Breast epithelium (tissue), 4 donors: ENCODE measurements around the gene AQP6. TPM values are rescaled to one million over a fixed set of nuclear protein-coding genes. Genes with fewer than 3 reads are reported as not detected.
"Not testable (repeated sequence)": the region's sequence is repeated elsewhere in the genome, so short reads cannot be mapped to it uniquely, and the experiment has no call there.

Source experiments
- DNase-seq, 2 donors: peaks; one replicate each; pipeline ENCODE4 v3.0.0-alpha.2; 2019; ENCODE audit warnings: low spot score in 2 of 2
- H3K27ac ChIP-seq, 2 donors: fragments of 200-600 bp; sonication (generic) in 1 of 2; one replicate each; pipeline ENCODE4 v1.5.1; 2016 to 2019; ENCODE audit warnings: mild to moderate bottlenecking in 1 of 2
- H3K27me3 ChIP-seq, 2 donors: fragments of 200-600 bp; sonication (generic) in 1 of 2; one replicate each; pipeline versions ENCODE4 v1.5.1 to v1.6.0; 2017 to 2019; ENCODE audit warnings: control low read depth in 1 of 2, mild to moderate bottlenecking in 1 of 2
- H3K36me3 ChIP-seq: fragments of 200-600 bp; one replicate; pipeline ENCODE4 v1.5.1; 2019
- H3K4me1 ChIP-seq, 2 donors: fragments of 200-600 bp; sonication (generic); one replicate each; pipeline ENCODE4 v1.5.1; 2016 to 2019; ENCODE audit warnings: control low read depth in 1 of 2
- H3K4me3 ChIP-seq, 3 donors: fragments of 200-600 bp; sonication (generic); 1 replicate in 2 of 3; 2 replicates in 1 of 3; pipeline ENCODE4 v1.5.1; 2016 to 2019; ENCODE audit warnings: mild to moderate bottlenecking in 3 of 3, moderate library complexity in 2 of 3
- H3K9me3 ChIP-seq, 2 donors: fragments of 200-600 bp; sonication (generic) in 1 of 2; one replicate each; pipeline ENCODE4 v1.5.1; 2016 to 2019; ENCODE audit warnings: control low read depth in 1 of 2
- CTCF ChIP-seq, 3 donors: fragments of 450-650 bp; IDR thresholded peaks; one replicate each; pipeline ENCODE4 v1.5.1; 2016 to 2017; ENCODE audit warnings: antibody characterized with exemption in 3 of 3, mild to moderate bottlenecking in 3 of 3, moderate library complexity in 3 of 3
- POLR2A ChIP-seq: fragments of 450-650 bp; IDR thresholded peaks from one replicate; pipeline ENCODE4 v1.6.1; 2016; ENCODE audit warnings: antibody characterized with exemption, mild to moderate bottlenecking, moderate library complexity
- POLR2AphosphoS5 ChIP-seq, 3 donors: sonication (generic); formaldehyde crosslinking; IDR thresholded peaks; one replicate each; pipeline ENCODE4 v1.6.1; 2017; ENCODE audit warnings: antibody characterized with exemption in 3 of 3
- intact Hi-C: fragments of 100-400 bp; cut with DNase I; formaldehyde crosslinking; loops from one replicate; pipeline ENCODE4 v1.15.1; 2023; ENCODE audit warnings: low total_unique reads
- total RNA-seq, 3 donors: library from RNA; depleted of rRNA; stranded (reverse); fragments of >200 nt; gene quantifications; one replicate each; pipeline ENCODE4 v1.1.0, GENCODE V29; 2016

The AQP6 gene
- total RNA-seq, 3 donors from 2014 or later: 0.16 TPM; not detected in 2

- no peak for DNase-seq
- intact Hi-C loops: no loop called here
- no peaks in the 10 kb centered on the region for H3K4me1 ChIP-seq
Measured at GRCh38 chr12:49982246-49983087, 9.7 kb downstream of the AQP6 start.

GRCh38 chr12:49983892-49984291 lies 11.1 kb downstream of the AQP6 start:
- DNase-seq: no peak
- H3K9me3 ChIP-seq: no peaks in the 10 kb centered on the region
- TF ChIP-seq POLR2AphosphoS5 (IDR thresholded peaks at IDR 0.05) (no peak), POLR2A (no peak), CTCF (IDR thresholded peaks at IDR 0.05) (no peak)
- H3K27ac ChIP-seq: no peak overlapping the region
- no peaks in the 10 kb centered on the region for H3K27me3 ChIP-seq
- intact Hi-C loops: no loop called here
- peak overlapping the region in 1 of 3 donors; percentile 22 for H3K4me3 ChIP-seq
- no peaks in the 10 kb centered on the region for H3K4me1 ChIP-seq
- no peaks in the 10 kb centered on the region for H3K36me3 ChIP-seq

More at GRCh38 chr12:49982246-49983087, 9.7 kb downstream of the AQP6 start:
- TF ChIP-seq CTCF (IDR thresholded peaks at IDR 0.05) (no peak), POLR2AphosphoS5 (IDR thresholded peaks at IDR 0.05) (no peak), POLR2A (no peak)
- Histone ChIP-seq H3K36me3 (no peaks in the 10 kb centered on the region), H3K27ac (no peak overlapping the region), H3K4me3 (no peak overlapping the region), H3K9me3 (no peaks in the 10 kb centered on the region), H3K27me3 (no peaks in the 10 kb centered on the region)

GRCh38 chr12:49984476-49985359 lies 12.0 kb downstream of the AQP6 start:
- no peaks in the 10 kb centered on the region for H3K9me3 ChIP-seq
- H3K4me3 ChIP-seq: no peak overlapping the region
- intact Hi-C loops: no loop called here
- no peak overlapping the region for H3K27ac ChIP-seq
- H3K4me1 ChIP-seq: no peaks in the 10 kb centered on the region
- TF ChIP-seq POLR2A (no peak), CTCF (IDR thresholded peaks at IDR 0.05) (no peak), POLR2AphosphoS5 (IDR thresholded peaks at IDR 0.05) (no peak)
- no peak for DNase-seq
- no peaks in the 10 kb centered on the region for H3K27me3 ChIP-seq
- no peaks in the 10 kb centered on the region for H3K36me3 ChIP-seq

- intact Hi-C loops: no loop called here
- TF ChIP-seq CTCF (IDR thresholded peaks at IDR 0.05) (no peak), POLR2AphosphoS5 (IDR thresholded peaks at IDR 0.05) (no peak), POLR2A (no peak)
Measured at GRCh38 chr12:49985981-49986380, 13.2 kb downstream of the AQP6 start.

GRCh38 chr12:49986476-49986875 lies 13.7 kb downstream of the AQP6 start:
- H3K27me3 ChIP-seq, H3K36me3 ChIP-seq, H3K27ac ChIP-seq, H3K9me3 ChIP-seq, intact Hi-C loops, H3K4me1 ChIP-seq, DNase-seq, H3K4me3 ChIP-seq: not testable (repeated sequence)

More at GRCh38 chr12:49985981-49986380, 13.2 kb downstream of the AQP6 start:
- H3K4me1 ChIP-seq: no peaks in the 10 kb centered on the region
- no peaks in the 10 kb centered on the region for H3K9me3 ChIP-seq
- no peak for DNase-seq
- H3K36me3 ChIP-seq: no peaks in the 10 kb centered on the region
- H3K4me3 ChIP-seq: no peak overlapping the region
- no peaks in the 10 kb centered on the region for H3K27me3 ChIP-seq
- H3K27ac ChIP-seq: no peak overlapping the region
